ENCODE measurements around the gene SPATA31E1.

Gene SPATA31E1

DNA sequence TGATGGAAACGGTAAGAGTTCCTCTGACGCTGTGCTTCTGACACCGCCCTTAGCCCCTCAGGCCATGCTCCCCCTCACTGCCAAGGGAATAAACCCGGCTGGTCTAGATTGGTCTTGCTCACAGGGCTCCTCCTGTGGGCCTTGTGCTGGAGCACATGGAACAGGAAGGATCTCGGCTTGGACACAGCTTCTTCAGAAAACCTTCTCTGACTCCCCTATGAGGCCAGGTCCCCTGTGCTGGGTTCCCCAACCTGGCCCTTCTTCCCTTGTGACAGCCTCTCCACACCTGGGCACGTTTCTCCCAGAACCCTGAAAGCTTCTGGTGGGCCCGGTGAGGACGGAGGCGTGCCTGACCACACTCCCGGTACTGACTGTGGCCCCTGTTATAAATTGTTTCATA lies 8.2 kb downstream of the SPATA31E1 start:
- TF ChIP-seq, protein P1, sequence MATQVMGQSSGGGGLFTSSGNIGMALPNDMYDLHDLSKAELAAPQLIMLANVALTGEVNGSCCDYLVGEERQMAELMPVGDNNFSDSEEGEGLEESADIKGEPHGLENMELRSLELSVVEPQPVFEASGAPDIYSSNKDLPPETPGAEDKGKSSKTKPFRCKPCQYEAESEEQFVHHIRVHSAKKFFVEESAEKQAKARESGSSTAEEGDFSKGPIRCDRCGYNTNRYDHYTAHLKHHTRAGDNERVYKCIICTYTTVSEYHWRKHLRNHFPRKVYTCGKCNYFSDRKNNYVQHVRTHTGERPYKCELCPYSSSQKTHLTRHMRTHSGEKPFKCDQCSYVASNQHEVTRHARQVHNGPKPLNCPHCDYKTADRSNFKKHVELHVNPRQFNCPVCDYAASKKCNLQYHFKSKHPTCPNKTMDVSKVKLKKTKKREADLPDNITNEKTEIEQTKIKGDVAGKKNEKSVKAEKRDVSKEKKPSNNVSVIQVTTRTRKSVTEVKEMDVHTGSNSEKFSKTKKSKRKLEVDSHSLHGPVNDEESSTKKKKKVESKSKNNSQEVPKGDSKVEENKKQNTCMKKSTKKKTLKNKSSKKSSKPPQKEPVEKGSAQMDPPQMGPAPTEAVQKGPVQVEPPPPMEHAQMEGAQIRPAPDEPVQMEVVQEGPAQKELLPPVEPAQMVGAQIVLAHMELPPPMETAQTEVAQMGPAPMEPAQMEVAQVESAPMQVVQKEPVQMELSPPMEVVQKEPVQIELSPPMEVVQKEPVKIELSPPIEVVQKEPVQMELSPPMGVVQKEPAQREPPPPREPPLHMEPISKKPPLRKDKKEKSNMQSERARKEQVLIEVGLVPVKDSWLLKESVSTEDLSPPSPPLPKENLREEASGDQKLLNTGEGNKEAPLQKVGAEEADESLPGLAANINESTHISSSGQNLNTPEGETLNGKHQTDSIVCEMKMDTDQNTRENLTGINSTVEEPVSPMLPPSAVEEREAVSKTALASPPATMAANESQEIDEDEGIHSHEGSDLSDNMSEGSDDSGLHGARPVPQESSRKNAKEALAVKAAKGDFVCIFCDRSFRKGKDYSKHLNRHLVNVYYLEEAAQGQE (IDR thresholded peaks at IDR 0.05; ENCODE audit: insufficient read depth in 1 of 2, low read depth in 2 of 2, low read length in 2 of 2), result no peak
- TF ChIP-seq TAF1 (IDR thresholded peaks at IDR 0.05; ENCODE audit: borderline replicate concordance, insufficient read depth, low read length), result no peak
- TF ChIP-seq POLR2AphosphoS5 (IDR thresholded peaks at IDR 0.05; ENCODE audit: low read depth, low read length), result no peak
- TF ChIP-seq FOXP2 (optimal IDR thresholded peaks at IDR 0.05; ENCODE audit: borderline replicate concordance, extremely low read depth, extremely low read length, insufficient read depth), result no peak
- TF ChIP-seq SIN3A (IDR thresholded peaks at IDR 0.05; ENCODE audit: borderline replicate concordance, insufficient read depth, low read length), result no peak

DNA sequence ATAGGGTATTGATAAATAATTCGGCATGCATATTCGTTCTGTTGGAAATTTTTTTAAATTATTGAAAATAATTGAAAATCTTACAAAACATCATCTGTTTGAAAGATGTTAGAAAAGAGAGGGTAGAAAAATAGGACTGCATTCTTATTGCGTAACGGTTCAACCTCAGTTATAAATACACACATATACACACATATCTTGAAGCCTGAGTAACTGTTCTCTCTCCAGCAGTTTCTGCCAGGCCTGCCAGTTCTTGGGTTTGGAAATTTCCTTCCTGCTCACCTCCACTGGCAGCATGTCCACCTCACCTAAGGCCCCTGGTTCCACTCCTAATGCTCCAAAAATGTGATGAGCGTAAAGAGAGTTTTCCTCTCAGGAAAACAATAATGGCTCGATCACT lies 9.1 kb downstream of the SPATA31E1 start:
- no peak for TF ChIP-seq TAF1 (IDR thresholded peaks at IDR 0.05; ENCODE audit: borderline replicate concordance, insufficient read depth, low read length)
- no peak for TF ChIP-seq SIN3A (IDR thresholded peaks at IDR 0.05; ENCODE audit: borderline replicate concordance, insufficient read depth, low read length)
- TF ChIP-seq FOXP2 (optimal IDR thresholded peaks at IDR 0.05; ENCODE audit: borderline replicate concordance, extremely low read depth, extremely low read length, insufficient read depth), result no peak
- TF ChIP-seq, protein P1 (IDR thresholded peaks at IDR 0.05; ENCODE audit: insufficient read depth in 1 of 2, low read depth in 2 of 2, low read length in 2 of 2), result no peak
- TF ChIP-seq POLR2AphosphoS5 (IDR thresholded peaks at IDR 0.05; ENCODE audit: low read depth, low read length), result no peak

DNA sequence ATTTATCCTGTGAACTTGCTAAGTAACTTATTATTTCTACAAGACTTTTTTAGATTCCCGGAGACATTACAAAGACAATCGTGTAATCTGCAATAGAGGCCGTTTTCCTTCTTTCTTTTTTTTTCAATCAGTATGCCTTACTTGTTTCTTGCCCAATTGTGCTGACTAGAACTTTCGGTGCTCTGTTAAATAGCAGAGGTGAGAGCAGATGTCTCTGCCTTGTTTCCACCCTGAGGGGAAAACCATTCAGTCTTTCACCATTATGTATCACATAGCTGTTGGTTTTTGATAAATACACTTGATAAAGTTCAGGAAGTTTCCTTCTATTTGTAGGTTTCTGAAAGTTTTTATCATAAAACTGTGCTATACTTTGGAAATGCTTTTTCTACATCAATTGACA lies 10.3 kb downstream of the SPATA31E1 start:
- TF ChIP-seq TAF1 (IDR thresholded peaks at IDR 0.05; ENCODE audit: borderline replicate concordance, insufficient read depth, low read length) (no peak), FOXP2 (optimal IDR thresholded peaks at IDR 0.05; ENCODE audit: borderline replicate concordance, extremely low read depth, extremely low read length, insufficient read depth) (no peak), POLR2AphosphoS5 (IDR thresholded peaks at IDR 0.05; ENCODE audit: low read depth, low read length) (no peak), SIN3A (IDR thresholded peaks at IDR 0.05; ENCODE audit: borderline replicate concordance, insufficient read depth, low read length) (no peak)
- TF ChIP-seq, protein P1 (IDR thresholded peaks at IDR 0.05; ENCODE audit: insufficient read depth in 1 of 2, low read depth in 2 of 2, low read length in 2 of 2), result no peak

DNA sequence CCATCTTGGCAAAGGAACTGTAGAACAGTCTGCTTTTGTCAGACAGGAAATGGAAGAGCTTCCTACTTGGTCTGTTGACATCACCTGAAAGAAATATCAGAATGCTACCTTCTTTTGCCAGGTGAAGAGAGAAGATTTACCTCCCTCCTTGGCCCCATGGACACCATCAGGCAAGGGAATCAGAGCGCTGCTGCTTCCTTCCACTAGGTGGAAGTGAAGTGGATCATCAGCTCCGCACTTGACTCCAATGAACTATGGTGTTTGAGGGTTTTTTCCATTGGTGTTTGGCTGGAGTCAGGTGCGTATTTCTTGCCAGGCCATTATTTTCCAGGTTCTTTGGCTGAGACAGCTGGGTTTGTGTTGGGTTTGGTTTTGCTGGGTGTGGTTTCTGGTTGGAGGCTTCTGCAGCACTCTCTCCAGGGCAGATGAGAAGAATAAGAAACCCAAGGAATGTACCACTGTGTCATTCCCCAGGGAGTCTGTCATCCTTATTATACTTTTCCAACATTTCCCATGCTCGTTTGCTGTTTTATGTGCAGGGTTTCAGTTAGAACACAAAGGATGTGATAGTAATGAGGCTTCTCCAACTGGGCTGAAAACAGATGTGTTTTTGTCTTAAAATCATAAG lies 12.4 kb downstream of the SPATA31E1 start:
- TF ChIP-seq, protein P1 (IDR thresholded peaks at IDR 0.05; ENCODE audit: insufficient read depth in 1 of 2, low read depth in 2 of 2, low read length in 2 of 2), result no peak
- TF ChIP-seq TAF1 (IDR thresholded peaks at IDR 0.05; ENCODE audit: borderline replicate concordance, insufficient read depth, low read length) (no peak), SIN3A (IDR thresholded peaks at IDR 0.05; ENCODE audit: borderline replicate concordance, insufficient read depth, low read length) (no peak), POLR2AphosphoS5 (IDR thresholded peaks at IDR 0.05; ENCODE audit: low read depth, low read length) (no peak), FOXP2 (optimal IDR thresholded peaks at IDR 0.05; ENCODE audit: borderline replicate concordance, extremely low read depth, extremely low read length, insufficient read depth) (no peak)

Measured in PFSK-1 (cell line).